ENCODE measurements around the gene THSD7A. TPM values are rescaled to one million over a fixed set of nuclear protein-coding genes. Genes with fewer than 3 reads are reported as not detected.

THSD7A gene
- total RNA-seq, 1 donor from 2014 or later, result 10.1 TPM

- H3K4me1 ChIP-seq, result no peaks in the 10 kb centered on the region
- H3K36me3 ChIP-seq, result no peaks in the 10 kb centered on the region
- H3K27ac ChIP-seq, result no peak overlapping the region
- no peaks in the 10 kb centered on the region for H3K27me3 ChIP-seq
- no peak overlapping the region for H3K4me3 ChIP-seq
- DNase-seq (ENCODE audit: low spot score in 2 of 2), result no peak
- intact Hi-C loops (cut with DNase I), result no loop called here
- no peaks in the 10 kb centered on the region for H3K9me3 ChIP-seq
- no peak for TF ChIP-seq CTCF (IDR thresholded peaks at IDR 0.05)
These were observed 56.6 kb downstream of the THSD7A start for GRCh38 chr7:11775401-11775800.

- no peaks in the 10 kb centered on the region for H3K9me3 ChIP-seq
- no peaks in the 10 kb centered on the region for H3K27me3 ChIP-seq
- intact Hi-C loops (cut with DNase I), result no loop called here
- DNase-seq (ENCODE audit: low spot score in 2 of 2), result no peak
- no peak overlapping the region for H3K27ac ChIP-seq
- H3K36me3 ChIP-seq, result no peaks in the 10 kb centered on the region
- H3K4me1 ChIP-seq, result no peaks in the 10 kb centered on the region
- H3K4me3 ChIP-seq, result no peak overlapping the region
- no peak for TF ChIP-seq CTCF (IDR thresholded peaks at IDR 0.05)
These were observed 63.7 kb downstream of the THSD7A start for GRCh38 chr7:11768263-11768662.

GRCh38 chr7:11767148-11767547 lies 64.8 kb downstream of the THSD7A start:
- Histone ChIP-seq H3K27ac (no peak overlapping the region), H3K36me3 (no peaks in the 10 kb centered on the region), H3K4me1 (no peaks in the 10 kb centered on the region), H3K27me3 (no peaks in the 10 kb centered on the region), H3K9me3 (no peaks in the 10 kb centered on the region), H3K4me3 (no peak overlapping the region)
- intact Hi-C loops (cut with DNase I), result no loop called here
- no peak for DNase-seq (ENCODE audit: low spot score in 2 of 2)
- no peak for TF ChIP-seq CTCF (IDR thresholded peaks at IDR 0.05)

- Histone ChIP-seq H3K9me3 (no peaks in the 10 kb centered on the region), H3K4me3 (no peak overlapping the region), H3K36me3 (no peaks in the 10 kb centered on the region), H3K4me1 (no peaks in the 10 kb centered on the region), H3K27me3 (no peaks in the 10 kb centered on the region), H3K27ac (no peak overlapping the region)
- intact Hi-C loops (cut with DNase I), result no loop called here
- no peak for TF ChIP-seq CTCF (IDR thresholded peaks at IDR 0.05)
- DNase-seq (ENCODE audit: low spot score in 2 of 2), result no peak
These were observed 71.6 kb downstream of the THSD7A start for GRCh38 chr7:11760372-11760771.

- Histone ChIP-seq H3K4me3 (no peak overlapping the region), H3K36me3 (no peaks in the 10 kb centered on the region), H3K27ac (no peak overlapping the region), H3K9me3 (no peaks in the 10 kb centered on the region), H3K27me3 (no peaks in the 10 kb centered on the region), H3K4me1 (no peaks in the 10 kb centered on the region)
- no peak for TF ChIP-seq CTCF (IDR thresholded peaks at IDR 0.05)
- intact Hi-C loops (cut with DNase I), result no loop called here
- DNase-seq (ENCODE audit: low spot score in 2 of 2), result no peak
These were observed 73.3 kb downstream of the THSD7A start for GRCh38 chr7:11758627-11759111.

DNA sequence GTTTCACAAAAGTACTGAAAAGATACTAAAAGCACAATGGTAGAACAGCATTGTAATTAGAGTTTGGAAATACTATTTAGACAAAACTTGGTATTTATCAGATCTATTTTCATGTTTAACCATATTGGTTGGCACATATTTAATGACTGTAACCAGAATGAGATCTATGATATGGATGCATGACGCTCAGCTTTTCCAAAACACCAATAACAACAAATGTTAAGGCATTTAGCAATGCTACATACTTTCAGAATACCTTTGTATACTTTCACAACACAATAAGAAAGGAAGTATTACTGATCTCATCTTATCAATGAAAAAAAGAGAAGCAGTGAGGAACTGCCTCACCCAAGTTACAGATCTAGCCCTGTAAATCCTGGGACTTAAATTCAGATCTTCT lies 74.8 kb downstream of the THSD7A start:
- intact Hi-C loops (cut with DNase I), result no loop called here
- no peak overlapping the region for H3K4me3 ChIP-seq
- DNase-seq (ENCODE audit: low spot score in 2 of 2), result no peak

More for the DNA sequence above, 74.8 kb downstream of the THSD7A start:
- Histone ChIP-seq H3K27me3 (no peaks in the 10 kb centered on the region), H3K36me3 (no peaks in the 10 kb centered on the region), H3K4me1 (no peaks in the 10 kb centered on the region), H3K9me3 (no peaks in the 10 kb centered on the region), H3K27ac (no peak overlapping the region)
- TF ChIP-seq CTCF (IDR thresholded peaks at IDR 0.05), result no peak
